ENCODE data around the gene CNIH3. TPM values are rescaled to one million over a fixed set of nuclear protein-coding genes. Genes with fewer than 3 reads are reported as not detected.

CNIH3 gene
- total RNA-seq, 2 donors from 2014 or later: 0.36 to 7.2 TPM

DNA sequence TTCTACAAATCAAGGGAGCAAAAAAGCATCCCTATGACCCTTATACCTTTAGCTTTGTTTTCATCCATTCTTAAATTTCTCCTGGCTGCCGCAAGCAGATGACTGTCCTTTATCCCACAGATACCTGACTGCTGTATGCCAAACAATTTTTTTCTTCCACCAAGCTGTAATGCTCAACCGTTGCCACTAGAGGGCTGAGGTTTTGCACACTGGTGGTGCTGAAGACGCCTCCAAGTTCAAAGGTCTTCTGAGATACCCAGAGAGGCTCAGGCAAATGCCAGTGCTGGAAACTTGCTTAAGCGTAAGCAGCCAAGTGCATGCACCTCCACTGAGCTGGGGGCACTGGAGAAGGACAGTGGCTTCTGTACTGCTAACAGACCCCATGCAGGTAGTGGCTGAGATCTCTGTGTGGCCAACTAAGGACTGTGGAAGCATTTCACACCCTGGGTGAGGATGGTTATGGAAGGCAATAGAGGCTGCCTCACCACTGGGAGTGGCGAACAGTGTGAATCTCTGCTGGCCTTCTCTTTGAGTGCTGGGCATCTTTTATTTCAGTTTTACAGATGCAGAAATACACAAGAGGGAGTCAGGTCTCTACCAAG is 28.5 kb downstream of the CNIH3 start:
- no peak for TF ChIP-seq POLR2AphosphoS5 (IDR thresholded peaks at IDR 0.05)
- peak; percentile 71 to 80 (median 76) for TF ChIP-seq CTCF (IDR thresholded peaks at IDR 0.05)
- H3K4me3 ChIP-seq: no peak overlapping the region
- peak; percentile 17 for DNase-seq (ENCODE audit: low spot score)
- 48% methylated on average over 5 of the region's 5 CpGs for WGBS
- no peaks in the 10 kb centered on the region for H3K4me1 ChIP-seq (replicated peaks)
- intact Hi-C loops (cut with DNase I): loop anchor here (5.0 to 10.0 kb wide), 2 partner anchors 130 to 278 kb away; no protein-coding TSS in a partner anchor
- no peak overlapping the region for H3K27ac ChIP-seq
- no peaks in the 10 kb centered on the region for H3K27me3 ChIP-seq (replicated peaks; ENCODE audit: insufficient read depth)
- no peaks in the 10 kb centered on the region for H3K9me3 ChIP-seq
- no peaks in the 10 kb centered on the region for H3K36me3 ChIP-seq

- Histone ChIP-seq H3K27ac (no peak overlapping the region), H3K4me3 (no peak overlapping the region), H3K36me3 (no peaks in the 10 kb centered on the region), H3K9me3 (no peaks in the 10 kb centered on the region), H3K27me3 (replicated peaks; ENCODE audit: insufficient read depth) (no peaks in the 10 kb centered on the region), H3K4me1 (replicated peaks) (no peaks in the 10 kb centered on the region)
- 93% methylated on average over 2 of the region's 2 CpGs for WGBS
- no peak for TF ChIP-seq POLR2AphosphoS5 (IDR thresholded peaks at IDR 0.05)
- no peak for TF ChIP-seq POLR2A (IDR thresholded peaks at IDR 0.05)
- TF ChIP-seq CTCF (IDR thresholded peaks at IDR 0.05): no peak
- intact Hi-C loops (cut with DNase I): loop anchor here (5.0 to 10.0 kb wide), 2 partner anchors 133 to 275 kb away; no protein-coding TSS in a partner anchor
- no peak for DNase-seq (ENCODE audit: low spot score)
Observed at GRCh38 chr1:224647449-224647848, 31.3 kb downstream of the CNIH3 start.

DNA sequence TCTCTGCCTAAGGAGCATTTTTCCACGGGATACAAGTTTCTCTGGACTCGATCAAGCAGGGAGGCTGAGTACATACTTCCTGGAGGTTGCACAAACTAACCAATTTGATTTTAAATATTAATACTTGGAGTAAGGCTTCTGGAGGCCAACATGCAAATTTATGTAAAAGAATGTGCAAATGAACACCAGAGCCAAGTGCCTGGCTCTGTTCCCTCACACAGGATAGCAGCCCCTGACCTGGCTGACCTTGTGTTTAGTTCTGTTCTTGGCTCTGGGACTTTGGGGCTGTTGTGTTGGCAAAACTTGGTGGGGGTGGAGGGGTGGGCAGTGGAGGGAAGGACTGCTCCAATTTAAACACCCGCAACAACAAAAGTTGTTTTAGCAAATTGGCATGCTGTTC is 34.2 kb downstream of the CNIH3 start:
- H3K4me1 ChIP-seq (replicated peaks): no peaks in the 10 kb centered on the region
- no peak for TF ChIP-seq POLR2A (IDR thresholded peaks at IDR 0.05)
- no peak for TF ChIP-seq CTCF (IDR thresholded peaks at IDR 0.05)
- no peak for TF ChIP-seq POLR2AphosphoS5 (IDR thresholded peaks at IDR 0.05)
- no peak for DNase-seq (ENCODE audit: low spot score)
- 73% methylated on average over 3 of the region's 3 CpGs for WGBS
- H3K9me3 ChIP-seq: no peaks in the 10 kb centered on the region
- intact Hi-C loops (cut with DNase I): no loop called here
- H3K27ac ChIP-seq: no peak overlapping the region
- H3K27me3 ChIP-seq (replicated peaks; ENCODE audit: insufficient read depth): no peaks in the 10 kb centered on the region
- H3K4me3 ChIP-seq: no peak overlapping the region
- no peaks in the 10 kb centered on the region for H3K36me3 ChIP-seq

DNA sequence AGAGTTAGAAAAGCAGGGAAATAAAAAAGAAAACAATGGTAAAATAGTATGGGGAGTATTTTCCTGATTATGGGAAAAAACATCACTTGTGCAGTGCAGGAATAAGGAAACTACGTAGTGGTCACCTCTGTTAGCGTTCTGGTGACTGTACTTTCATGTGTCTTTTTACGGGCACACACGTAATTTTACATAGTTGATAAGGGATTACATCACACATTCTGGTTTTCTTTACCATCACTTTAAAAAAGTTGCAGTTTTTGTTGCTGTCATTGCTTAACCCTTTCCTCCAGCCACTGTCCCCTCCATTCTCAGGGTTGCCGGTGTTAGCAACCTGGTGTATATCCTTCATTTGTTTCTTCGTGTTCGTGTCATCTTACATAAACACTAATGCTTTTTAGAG is 35.1 kb downstream of the CNIH3 start:
- Histone ChIP-seq H3K4me3 (no peak overlapping the region), H3K9me3 (no peaks in the 10 kb centered on the region), H3K27me3 (replicated peaks; ENCODE audit: insufficient read depth) (no peaks in the 10 kb centered on the region), H3K4me1 (replicated peaks) (no peaks in the 10 kb centered on the region), H3K36me3 (no peaks in the 10 kb centered on the region), H3K27ac (no peak overlapping the region)
- WGBS: 90% methylated on average over 7 of the region's 7 CpGs
- TF ChIP-seq CTCF (IDR thresholded peaks at IDR 0.05): no peak
- TF ChIP-seq POLR2A (IDR thresholded peaks at IDR 0.05): no peak
- no peak for TF ChIP-seq POLR2AphosphoS5 (IDR thresholded peaks at IDR 0.05)
- intact Hi-C loops (cut with DNase I): no loop called here
- DNase-seq (ENCODE audit: low spot score): no peak

DNA sequence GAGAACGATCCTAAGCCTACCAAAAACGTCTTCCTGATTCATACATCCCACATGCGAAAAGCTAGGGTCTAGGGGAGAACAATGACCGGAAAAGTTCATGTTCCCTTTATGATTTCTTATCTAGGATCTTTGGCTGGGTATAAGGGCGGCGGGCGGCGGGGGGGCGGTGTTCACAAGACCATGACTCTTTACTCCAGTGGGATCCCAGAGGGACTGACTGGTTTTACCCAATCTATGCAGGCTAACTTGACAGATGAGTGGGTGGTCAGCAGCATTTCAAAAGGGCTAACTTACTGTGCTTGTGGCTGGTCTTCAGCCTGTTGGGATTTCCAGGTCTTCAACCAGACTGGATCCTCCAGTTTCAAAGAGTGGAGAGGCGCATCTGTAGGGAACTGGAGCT is 40.3 kb downstream of the CNIH3 start:
- TF ChIP-seq CTCF (IDR thresholded peaks at IDR 0.05) (no peak), POLR2A (IDR thresholded peaks at IDR 0.05) (no peak)
- H3K27me3 ChIP-seq (replicated peaks; ENCODE audit: insufficient read depth): no peaks in the 10 kb centered on the region
- intact Hi-C loops (cut with DNase I): no loop called here
- no peaks in the 10 kb centered on the region for H3K4me1 ChIP-seq (replicated peaks)
- no peak overlapping the region for H3K27ac ChIP-seq
- no peak for DNase-seq (ENCODE audit: low spot score)
- no peaks in the 10 kb centered on the region for H3K36me3 ChIP-seq
- H3K9me3 ChIP-seq: no peaks in the 10 kb centered on the region
- no peak overlapping the region for H3K4me3 ChIP-seq
- WGBS: 94% methylated on average over 10 of the region's 10 CpGs
